Ishikawa (cell line): ENCODE results near the gene SUMO1.
A peak's percentile ranks its signal among the peaks of the same experiment; 100 is the strongest.

ENCODE experiments used
- CEBPB ChIP-seq: IDR thresholded peaks from 2 replicates; pipeline ENCODE4 v1.6.1; 2012
- CREB1 ChIP-seq: IDR thresholded peaks from 2 replicates; pipeline ENCODE4 v1.6.1; 2012; ENCODE audit warnings: low read depth
- EGR1 ChIP-seq: IDR thresholded peaks from 2 replicates; pipeline ENCODE4 v1.6.1; 2012
- EP300 ChIP-seq: IDR thresholded peaks from 2 replicates; pipeline ENCODE4 v1.6.1; 2012; ENCODE audit warnings: borderline replicate concordance
- FOXM1 ChIP-seq: IDR thresholded peaks from 2 replicates; pipeline ENCODE4 v1.6.1; 2012; ENCODE audit warnings: low read depth, borderline replicate concordance
- MAX ChIP-seq: IDR thresholded peaks from 2 replicates; pipeline ENCODE4 v1.6.1; 2012
- NFIC ChIP-seq: IDR thresholded peaks from 2 replicates; pipeline ENCODE4 v1.6.1; 2012
- RAD21 ChIP-seq: IDR thresholded peaks from 2 replicates; pipeline ENCODE4 v1.6.1; 2012; ENCODE audit warnings: low read depth
- REST ChIP-seq: IDR thresholded peaks from 2 replicates; pipeline ENCODE4 v1.6.1; 2012; ENCODE audit warnings: low read depth, mild to moderate bottlenecking
- TAF1 ChIP-seq: IDR thresholded peaks from 2 replicates; pipeline ENCODE4 v1.6.1; 2012; ENCODE audit warnings: low read depth, mild to moderate bottlenecking
- TCF12 ChIP-seq: IDR thresholded peaks from 2 replicates; pipeline ENCODE4 v1.6.1; 2012; ENCODE audit warnings: low read depth
- TEAD4 ChIP-seq: IDR thresholded peaks from 2 replicates; pipeline ENCODE4 v1.6.1; 2012
- USF1 ChIP-seq: IDR thresholded peaks from 2 replicates; pipeline ENCODE4 v1.6.1; 2012
- YY1 ChIP-seq: IDR thresholded peaks from 2 replicates; pipeline ENCODE4 v1.6.1; 2012; ENCODE audit warnings: low read depth
- ZBTB7A ChIP-seq: IDR thresholded peaks from 2 replicates; pipeline ENCODE4 v1.6.1; 2012; ENCODE audit warnings: low read depth

Gene SUMO1

GRCh38 chr2:202186641-202187202 lies 51.7 kb downstream of the SUMO1 start:
- no peak for TF ChIP-seq TEAD4
- no peak for TF ChIP-seq CEBPB
- TF ChIP-seq USF1: no peak
- TF ChIP-seq FOXM1: no peak
- TF ChIP-seq EGR1: no peak
- TF ChIP-seq CREB1: no peak
- TF ChIP-seq TAF1: no peak

- TF ChIP-seq TCF12 (no peak), NFIC (no peak), ZBTB7A (no peak), YY1 (no peak), EGR1 (no peak), RAD21 (no peak), USF1 (no peak), MAX (no peak), TEAD4 (no peak), TAF1 (no peak)
Observed at GRCh38 chr2:202185156-202185555, 53.2 kb downstream of the SUMO1 start.

- TF ChIP-seq NFIC (no peak), RAD21 (no peak), TAF1 (no peak), REST (no peak), EP300 (no peak), TCF12 (no peak), ZBTB7A (no peak), YY1 (no peak)
Observed at GRCh38 chr2:202184557-202184956, 53.8 kb downstream of the SUMO1 start.

- TF ChIP-seq RAD21: peak; percentile 92
- no peak for TF ChIP-seq TCF12
Observed at GRCh38 chr2:202178346-202178958, 59.9 kb downstream of the SUMO1 start.

- TF ChIP-seq USF1 (no peak), TAF1 (no peak), CEBPB (no peak), MAX (no peak), EP300 (no peak), FOXM1 (no peak), YY1 (no peak), NFIC (no peak), CREB1 (no peak), RAD21 (no peak)
Observed at GRCh38 chr2:202172439-202173211, 65.8 kb downstream of the SUMO1 start.

GRCh38 chr2:202171241-202171825 lies 67.1 kb downstream of the SUMO1 start:
- no peak for TF ChIP-seq TAF1
- no peak for TF ChIP-seq RAD21
- TF ChIP-seq TEAD4: no peak

- no peak for TF ChIP-seq EGR1
- no peak for TF ChIP-seq TEAD4
- no peak for TF ChIP-seq YY1
- no peak for TF ChIP-seq ZBTB7A
Observed at GRCh38 chr2:202169832-202170424, 68.5 kb downstream of the SUMO1 start.
